GM21423 (cell line): ENCODE data around the gene ANKRD44.
A peak's percentile ranks its signal among the peaks of the same experiment; 100 is the strongest.

Experiments used
- ATAC-seq: cut with Tn5 transposase; IDR thresholded peaks from one replicate; pipeline ENCODE4 v1.9.1; 2021; ENCODE audit warnings: mild to moderate bottlenecking, moderate library complexity; ENCODE audit not compliant: unreplicated experiment

ANKRD44 gene

GRCh38 chr2:197001921-197002320 lies 308.7 kb downstream of the ANKRD44 start:
- no peak for ATAC-seq

GRCh38 chr2:196995757-196996314 lies 314.7 kb downstream of the ANKRD44 start:
- ATAC-seq: no peak

- no peak for ATAC-seq
These were observed 315.8 kb downstream of the ANKRD44 start for GRCh38 chr2:196994764-196995163.

GRCh38 chr2:196993617-196994016 lies 317.0 kb downstream of the ANKRD44 start:
- ATAC-seq: no peak

GRCh38 chr2:196992466-196992865 lies 318.1 kb downstream of the ANKRD44 start:
- ATAC-seq: no peak

GRCh38 chr2:196990788-196991461 lies 319.7 kb downstream of the ANKRD44 start:
- ATAC-seq: no peak

- ATAC-seq: no peak
These were observed 320.5 kb downstream of the ANKRD44 start for GRCh38 chr2:196990092-196990491.

- ATAC-seq: no peak
These were observed 321.1 kb downstream of the ANKRD44 start for GRCh38 chr2:196989496-196989895.

GRCh38 chr2:196988639-196989038 lies 321.9 kb downstream of the ANKRD44 start:
- no peak for ATAC-seq

- peak; percentile 45 for ATAC-seq
These were observed 322.8 kb downstream of the ANKRD44 start for GRCh38 chr2:196987649-196988364.

- no peak for ATAC-seq
These were observed 323.3 kb downstream of the ANKRD44 start for GRCh38 chr2:196987298-196987648.

- ATAC-seq: no peak
These were observed 324.9 kb downstream of the ANKRD44 start for GRCh38 chr2:196985511-196986183.

- ATAC-seq: no peak
These were observed 325.7 kb downstream of the ANKRD44 start for GRCh38 chr2:196984903-196985302.

GRCh38 chr2:196983934-196984333 lies 326.6 kb downstream of the ANKRD44 start:
- ATAC-seq: no peak

GRCh38 chr2:196980473-196980872 lies 330.1 kb downstream of the ANKRD44 start:
- no peak for ATAC-seq

- ATAC-seq: no peak
These were observed 330.6 kb downstream of the ANKRD44 start for GRCh38 chr2:196980001-196980400.

- ATAC-seq: no peak
These were observed 333.1 kb downstream of the ANKRD44 start for GRCh38 chr2:196977507-196977906.

- ATAC-seq: no peak
These were observed 335.6 kb downstream of the ANKRD44 start for GRCh38 chr2:196974970-196975369.

- ATAC-seq: no peak
These were observed 338.9 kb downstream of the ANKRD44 start for GRCh38 chr2:196971574-196972279.

- ATAC-seq: no peak
These were observed 340.5 kb downstream of the ANKRD44 start for GRCh38 chr2:196970099-196970498.

GRCh38 chr2:196968516-196968915 lies 342.1 kb downstream of the ANKRD44 start:
- no peak for ATAC-seq
